ENCODE measurements around the gene PABPN1. TPM values are rescaled to one million over a fixed set of nuclear protein-coding genes. Genes with fewer than 3 reads are reported as not detected.

The PABPN1 gene
- total and polyA plus RNA-seq, 2 of the 13 experiments (the other 11 are each of a cell fraction or from before 2014, with no cell fraction given): 233 to 524 TPM

DNA sequence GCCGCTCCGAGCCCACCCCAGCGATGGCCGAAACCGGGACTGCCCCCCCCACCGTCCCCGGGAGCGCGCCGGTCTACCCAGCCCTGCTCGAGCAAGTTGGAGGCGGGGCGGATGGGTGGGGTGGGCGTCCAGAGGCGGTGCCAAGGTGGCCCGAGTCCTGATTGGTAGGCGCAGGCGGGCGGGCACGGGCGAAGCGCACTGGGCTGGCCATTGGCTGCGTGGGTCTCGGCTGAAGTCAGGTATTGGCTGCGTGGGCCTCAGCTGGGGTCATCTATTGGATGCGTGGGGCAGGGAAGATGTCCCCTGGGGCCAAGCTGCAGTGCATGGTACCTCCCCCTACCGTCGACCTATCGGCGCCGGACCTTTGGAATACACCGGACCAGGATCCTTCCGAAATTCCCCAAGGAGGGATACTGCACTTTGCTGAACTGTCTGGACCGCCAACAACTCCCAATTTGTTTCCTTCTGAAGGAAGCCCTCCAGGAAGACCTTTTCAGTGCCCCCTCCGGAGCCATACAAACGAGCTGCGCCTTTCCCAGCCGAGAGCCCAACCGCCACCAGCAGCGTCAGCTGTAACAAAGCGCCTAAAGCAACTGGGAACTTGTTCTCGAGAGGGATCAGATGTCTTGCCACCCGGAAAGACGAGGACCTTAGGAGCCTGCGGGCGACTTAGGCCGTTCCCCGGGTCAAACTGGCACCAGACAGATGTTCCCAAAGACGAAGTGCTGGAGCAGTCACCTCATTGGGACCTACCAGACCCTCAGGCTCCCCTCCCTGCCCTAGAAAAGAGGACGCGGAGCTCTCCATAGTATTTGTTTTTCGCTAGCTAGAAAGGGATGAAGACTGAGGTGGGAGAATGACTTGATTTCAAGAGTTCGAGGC lies 35.0 kb upstream of the PABPN1 start, which contains the start of gene HOMEZ (continued):
- TF ChIP-seq IKZF4 (CRISPR knock-in tag; IDR thresholded peaks at IDR 0.05; ENCODE audit: borderline replicate concordance, low read depth, not compliant biosample characterization) (peak; percentile 67), KLF16 (CRISPR knock-in tag; IDR thresholded peaks at IDR 0.05) (0 out of 4 replicates have a peak, but pooled peaks of 1 of the 2 experiments have one; percentile 62), ZFP1 (CRISPR knock-in tag; IDR thresholded peaks at IDR 0.05) (peak; percentile 23; the same call in 1 of the 2 replicates), ADNP (CRISPR knock-in tag; IDR thresholded peaks at IDR 0.05) (peak; percentile 52; the same call in 1 of the 2 replicates), ZNF678 (CRISPR knock-in tag; IDR thresholded peaks at IDR 0.05) (peak; percentile 30; the same call in 1 of the 2 replicates), ZBTB3 (CRISPR knock-in tag; IDR thresholded peaks at IDR 0.05; ENCODE audit: borderline replicate concordance, low read depth) (no peak), SNAPC4 (CRISPR knock-in tag; IDR thresholded peaks at IDR 0.05) (peak; percentile 98), SP2 (CRISPR knock-in tag; IDR thresholded peaks at IDR 0.05) (peak; percentile 99), ATRX (CRISPR knock-in tag; IDR thresholded peaks at IDR 0.05; ENCODE audit: borderline replicate concordance) (no peak), NR2F2 (IDR thresholded peaks at IDR 0.05; ENCODE audit: borderline replicate concordance, low read depth) (no peak), ZNF367 (CRISPR knock-in tag; IDR thresholded peaks at IDR 0.05; ENCODE audit: borderline replicate concordance) (peak; percentile 5; the same call in 1 of the 2 replicates), ZNF792 (CRISPR knock-in tag; IDR thresholded peaks at IDR 0.05) (peak; percentile 84), PHF5A (CRISPR knock-in tag; IDR thresholded peaks at IDR 0.05; ENCODE audit: low read depth, unreplicated experiment) (peak; percentile 63), ZNF577 (CRISPR knock-in tag; IDR thresholded peaks at IDR 0.05; ENCODE audit: borderline replicate concordance, low read depth) (no peak), PRPF4 (IDR thresholded peaks at IDR 0.05; ENCODE audit: low read depth, low read length, poor library complexity, severe bottlenecking) (peak; percentile 13), NKX3-1 (CRISPR knock-in tag; IDR thresholded peaks at IDR 0.05) (peak; percentile 72; the same call in 1 of the 2 replicates), ZNF264 (CRISPR knock-in tag; IDR thresholded peaks at IDR 0.05) (peak; percentile 20; the same call in 1 of the 2 replicates), MED1 (CRISPR knock-in tag; IDR thresholded peaks at IDR 0.05) (peak; percentile 62), ZSCAN25 (CRISPR knock-in tag; IDR thresholded peaks at IDR 0.05) (peak; percentile 72)
- TF ChIP-seq, protein P1, sequence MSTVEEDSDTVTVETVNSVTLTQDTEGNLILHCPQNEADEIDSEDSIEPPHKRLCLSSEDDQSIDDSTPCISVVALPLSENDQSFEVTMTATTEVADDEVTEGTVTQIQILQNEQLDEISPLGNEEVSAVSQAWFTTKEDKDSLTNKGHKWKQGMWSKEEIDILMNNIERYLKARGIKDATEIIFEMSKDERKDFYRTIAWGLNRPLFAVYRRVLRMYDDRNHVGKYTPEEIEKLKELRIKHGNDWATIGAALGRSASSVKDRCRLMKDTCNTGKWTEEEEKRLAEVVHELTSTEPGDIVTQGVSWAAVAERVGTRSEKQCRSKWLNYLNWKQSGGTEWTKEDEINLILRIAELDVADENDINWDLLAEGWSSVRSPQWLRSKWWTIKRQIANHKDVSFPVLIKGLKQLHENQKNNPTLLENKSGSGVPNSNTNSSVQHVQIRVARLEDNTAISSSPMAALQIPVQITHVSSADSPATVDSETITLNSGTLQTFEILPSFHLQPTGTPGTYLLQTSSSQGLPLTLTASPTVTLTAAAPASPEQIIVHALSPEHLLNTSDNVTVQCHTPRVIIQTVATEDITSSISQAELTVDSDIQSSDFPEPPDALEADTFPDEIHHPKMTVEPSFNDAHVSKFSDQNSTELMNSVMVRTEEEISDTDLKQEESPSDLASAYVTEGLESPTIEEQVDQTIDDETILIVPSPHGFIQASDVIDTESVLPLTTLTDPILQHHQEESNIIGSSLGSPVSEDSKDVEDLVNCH (CRISPR knock-in tag; IDR thresholded peaks at IDR 0.05): no peak
- TF ChIP-seq, protein P2, sequence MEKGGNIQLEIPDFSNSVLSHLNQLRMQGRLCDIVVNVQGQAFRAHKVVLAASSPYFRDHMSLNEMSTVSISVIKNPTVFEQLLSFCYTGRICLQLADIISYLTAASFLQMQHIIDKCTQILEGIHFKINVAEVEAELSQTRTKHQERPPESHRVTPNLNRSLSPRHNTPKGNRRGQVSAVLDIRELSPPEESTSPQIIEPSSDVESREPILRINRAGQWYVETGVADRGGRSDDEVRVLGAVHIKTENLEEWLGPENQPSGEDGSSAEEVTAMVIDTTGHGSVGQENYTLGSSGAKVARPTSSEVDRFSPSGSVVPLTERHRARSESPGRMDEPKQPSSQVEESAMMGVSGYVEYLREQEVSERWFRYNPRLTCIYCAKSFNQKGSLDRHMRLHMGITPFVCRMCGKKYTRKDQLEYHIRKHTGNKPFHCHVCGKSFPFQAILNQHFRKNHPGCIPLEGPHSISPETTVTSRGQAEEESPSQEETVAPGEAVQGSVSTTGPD (CRISPR knock-in tag; IDR thresholded peaks at IDR 0.05): peak; percentile 88
